Sciatic nerve (tissue), 2 donors: ENCODE data around the gene NINJ2. TPM values are rescaled to one million over a fixed set of nuclear protein-coding genes. Genes with fewer than 3 reads are reported as not detected.
"Not testable (repeated sequence)": the region's sequence is repeated elsewhere in the genome, so short reads cannot be mapped to it uniquely, and the experiment has no call there.

Source experiments
- ATAC-seq: fragments of 200-7000 bp; cut with Tn5 transposase; one replicate; pipeline ENCODE4 v1.9.1; 2020; ENCODE audit warnings: mild to moderate bottlenecking, moderate library complexity
- DNase-seq: peaks from one replicate; pipeline ENCODE4 v3.0.0-alpha.2; 2020; ENCODE audit warnings: low spot score
- intact Hi-C: fragments of 100-400 bp; cut with DNase I; formaldehyde crosslinking; loops from one replicate; pipeline ENCODE4 v1.14.2; 2022
- total RNA-seq: library from RNA; stranded (reverse); fragmentation: NEBNext Ultra II Directional; extraction: Animal tissue kit (Norgen Biotek cat#: 25700); gene quantifications from one replicate; pipeline ENCODE4 v1.2.1, GENCODE V29; 2021
- donor health status: DM: no; HTN: no; CAD: no.
- donor health status: DM: no; HTN: no; CAD: no.

Gene NINJ2, protein sequence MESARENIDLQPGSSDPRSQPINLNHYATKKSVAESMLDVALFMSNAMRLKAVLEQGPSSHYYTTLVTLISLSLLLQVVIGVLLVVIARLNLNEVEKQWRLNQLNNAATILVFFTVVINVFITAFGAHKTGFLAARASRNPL
- total RNA-seq: 6.2 TPM

DNA sequence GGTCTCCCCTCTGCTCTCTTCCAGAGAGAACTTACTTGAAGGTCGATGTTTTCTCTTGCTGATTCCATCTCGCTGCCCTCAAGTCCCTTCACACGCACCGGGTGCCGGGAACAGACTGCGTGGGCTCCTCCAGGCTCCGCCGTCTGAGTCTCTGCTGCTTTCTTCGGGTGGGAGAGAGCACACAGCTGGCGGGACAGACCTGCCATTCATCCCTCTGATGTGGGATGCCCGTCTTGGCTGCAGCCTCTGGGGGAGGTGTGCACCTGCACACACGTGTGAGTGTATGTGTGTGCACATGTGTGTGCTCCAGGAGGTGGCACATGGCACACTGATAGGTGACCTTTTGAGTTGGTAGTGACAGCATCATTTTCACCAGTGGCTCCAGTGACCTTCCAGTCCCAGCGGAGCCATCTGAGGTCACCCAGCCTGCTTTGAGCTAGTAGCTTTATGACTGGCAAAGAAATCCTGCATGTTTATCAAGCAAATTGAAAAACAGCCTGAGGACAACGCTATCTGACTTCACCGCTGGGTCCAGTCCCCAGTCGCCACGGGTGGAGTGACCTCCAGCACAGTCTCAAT lies at the start of gene NINJ2:
TSS of gene NINJ2 (minus strand) at position 153 of the 579 bp plus-strand sequence. CDS start at position 68, 85 bp downstream.
- ATAC-seq (peak; percentile 59), DNase-seq (no peak)
- intact Hi-C loops: no loop called here

DNA sequence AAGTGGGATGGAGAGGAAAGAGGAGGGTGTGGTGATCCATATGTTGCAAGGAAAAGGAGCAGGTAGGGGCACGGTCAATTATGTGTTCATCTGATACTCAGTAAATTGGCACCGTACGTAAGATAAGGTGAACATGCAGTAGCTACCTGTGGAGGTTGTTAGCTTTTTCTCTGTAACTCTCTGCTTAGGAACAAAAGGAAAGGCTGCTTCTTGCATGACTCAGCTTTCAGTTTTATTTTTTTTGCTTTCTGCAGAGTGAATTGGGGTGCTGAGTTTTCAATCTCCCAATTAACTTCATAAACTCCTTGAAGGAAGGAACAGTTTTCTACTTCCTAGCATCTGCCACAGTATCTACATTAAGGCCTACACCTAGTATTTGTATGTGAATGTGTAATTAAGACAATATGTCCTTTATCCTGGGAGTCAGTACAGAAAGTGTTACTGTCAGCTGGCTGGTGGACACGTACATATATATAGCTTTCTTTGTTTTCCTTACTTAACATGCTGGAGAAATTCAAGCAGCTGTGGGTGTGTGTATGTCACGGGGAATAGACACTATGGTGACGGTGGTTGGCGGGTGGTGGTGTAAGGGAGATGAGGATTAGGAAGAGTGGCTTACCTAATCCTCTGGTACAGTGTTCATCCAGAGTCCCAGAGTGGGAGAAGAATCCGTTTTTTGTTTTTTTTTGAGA lies 49.1 kb upstream of the NINJ2 start:
- ATAC-seq (no peak), DNase-seq (no peak)
- intact Hi-C loops: no loop called here

DNA sequence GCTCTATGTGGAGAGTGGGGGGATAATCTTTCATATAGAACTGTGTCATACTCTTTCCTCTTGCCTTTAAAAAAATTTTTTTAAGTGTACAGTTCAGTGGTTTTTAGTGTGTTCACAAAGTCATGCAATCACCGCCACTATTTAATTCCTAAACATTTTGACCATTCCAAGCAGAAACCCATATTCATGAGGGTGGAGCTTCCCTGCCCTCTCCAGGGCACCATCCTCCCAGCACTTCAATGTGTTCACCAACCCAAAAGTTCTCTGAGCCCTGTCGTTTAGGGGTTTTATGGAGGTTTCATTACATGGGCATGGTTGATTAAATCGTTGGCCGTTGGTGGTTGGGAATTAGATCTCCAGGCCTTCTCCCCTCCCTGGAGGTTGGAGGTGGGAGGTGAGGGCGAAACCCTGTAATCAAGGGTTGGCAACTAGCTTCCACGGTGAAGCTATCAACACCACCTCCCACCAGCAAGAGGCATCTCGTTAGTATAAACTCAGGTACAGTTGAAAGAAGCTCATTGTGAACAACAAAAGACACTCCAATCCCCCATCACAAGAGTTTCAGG lies 46.3 kb upstream of the NINJ2 start:
- DNase-seq: no peak
- intact Hi-C loops: no loop called here
- ATAC-seq: no peak

DNA sequence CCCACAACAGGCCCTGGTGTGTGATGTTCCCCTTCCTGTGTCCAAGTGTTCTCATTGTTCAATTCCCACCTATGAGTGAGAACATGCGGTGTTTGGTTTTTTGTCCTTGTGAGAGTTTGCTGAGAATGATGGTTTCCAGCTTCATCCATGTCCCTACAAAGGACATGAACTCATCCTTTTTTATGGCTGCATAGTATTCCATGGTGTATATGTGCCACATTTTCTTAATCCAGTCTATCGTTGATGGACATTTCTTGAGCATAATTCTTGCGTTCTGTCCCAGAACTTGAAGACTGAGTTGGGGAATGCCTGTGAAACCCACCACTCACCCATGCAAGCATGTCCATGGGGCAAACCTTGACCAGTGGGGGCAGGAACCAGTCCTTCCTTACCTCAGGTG lies 44.8 kb upstream of the NINJ2 start:
- DNase-seq, ATAC-seq, intact Hi-C loops: not testable (repeated sequence)

DNA sequence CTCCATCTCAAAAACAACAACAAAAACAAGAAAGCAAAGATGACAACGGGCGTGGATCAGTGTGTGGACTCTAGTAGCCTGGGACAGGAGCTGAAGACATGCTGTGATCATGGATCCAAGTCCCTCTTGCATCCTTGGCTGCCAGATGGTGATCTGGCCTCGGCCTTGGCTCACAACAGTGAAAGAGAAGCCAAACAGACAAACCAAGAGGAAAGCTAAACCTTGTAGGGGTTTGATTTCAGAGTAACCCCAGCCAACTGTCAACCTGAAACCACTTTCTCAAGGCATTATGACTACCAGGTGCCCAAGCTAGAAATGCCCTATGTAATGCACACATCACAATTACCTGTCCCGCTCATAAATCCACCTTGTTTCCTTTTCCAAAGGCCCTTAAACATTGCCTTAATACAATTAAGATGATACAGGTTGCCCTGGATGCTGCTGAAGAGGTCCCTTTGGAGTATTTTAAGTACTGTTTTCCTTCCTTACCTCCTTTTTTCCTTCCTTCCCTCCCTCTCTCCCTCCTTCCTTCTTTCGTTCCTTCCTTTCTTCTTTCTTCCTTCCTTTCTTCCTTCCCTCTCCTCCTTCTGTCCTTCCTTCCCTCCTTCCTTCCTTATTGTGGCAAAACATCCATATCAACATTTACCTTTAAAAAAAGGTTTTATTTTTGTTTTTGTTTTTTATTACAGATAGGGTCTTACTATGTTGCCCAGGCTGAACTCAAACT lies 41.4 kb upstream of the NINJ2 start:
- no peak for ATAC-seq
- DNase-seq: no peak

DNA sequence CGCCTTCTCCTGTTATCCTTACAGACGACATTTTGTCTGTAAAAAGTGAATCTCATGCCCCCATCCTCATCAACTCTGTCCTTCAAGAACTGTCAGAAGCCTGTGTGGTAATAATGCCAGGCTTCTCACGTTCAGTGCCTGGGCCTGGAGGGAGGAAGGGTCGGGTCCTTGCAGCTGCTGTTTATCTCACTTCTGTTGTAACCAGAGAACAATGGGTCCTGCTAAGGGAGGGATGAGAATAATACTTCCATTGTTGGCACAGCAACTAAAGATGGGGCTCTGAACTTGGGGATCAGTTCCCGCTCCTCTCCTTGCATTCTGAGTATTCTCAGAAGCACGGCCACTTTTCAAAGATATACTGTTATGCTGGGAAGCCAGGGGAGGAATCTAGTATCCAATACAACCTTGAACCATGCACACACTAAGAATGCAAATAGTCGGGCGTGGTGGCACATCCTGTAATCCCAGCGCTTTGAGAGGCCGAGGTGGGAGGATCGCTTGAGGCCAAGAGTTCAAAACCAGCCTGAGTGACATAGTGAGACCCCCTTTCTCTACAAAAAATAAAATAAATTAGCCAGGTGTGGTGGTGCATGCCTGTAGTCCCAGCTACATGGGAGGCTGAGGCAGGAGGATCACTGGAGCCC lies 38.8 kb upstream of the NINJ2 start:
- DNase-seq: no peak
- no peak for ATAC-seq
- intact Hi-C loops: no loop called here

More for the DNA sequence above, 41.4 kb upstream of the NINJ2 start:
- intact Hi-C loops: no loop called here

DNA sequence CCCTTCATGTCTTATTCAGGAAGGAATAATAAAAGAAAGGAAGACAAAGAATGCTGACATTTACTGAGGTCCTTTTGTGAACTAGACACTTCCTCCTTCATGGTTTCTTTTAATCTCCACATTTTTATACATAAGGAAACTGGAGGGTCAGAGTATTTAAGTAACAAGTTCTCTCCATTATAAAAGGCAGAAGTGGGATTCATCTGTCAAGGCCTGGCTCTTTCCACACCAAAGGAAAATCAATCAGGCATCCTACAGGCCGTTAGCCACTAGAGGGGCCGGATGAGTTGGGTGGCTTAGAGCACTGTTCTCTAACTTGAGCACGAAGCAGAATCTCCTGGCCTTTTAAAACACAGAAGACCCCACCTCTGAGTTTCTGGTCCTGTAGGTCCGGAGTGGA lies 36.8 kb upstream of the NINJ2 start:
- DNase-seq (no peak), ATAC-seq (no peak)
- intact Hi-C loops: no loop called here

DNA sequence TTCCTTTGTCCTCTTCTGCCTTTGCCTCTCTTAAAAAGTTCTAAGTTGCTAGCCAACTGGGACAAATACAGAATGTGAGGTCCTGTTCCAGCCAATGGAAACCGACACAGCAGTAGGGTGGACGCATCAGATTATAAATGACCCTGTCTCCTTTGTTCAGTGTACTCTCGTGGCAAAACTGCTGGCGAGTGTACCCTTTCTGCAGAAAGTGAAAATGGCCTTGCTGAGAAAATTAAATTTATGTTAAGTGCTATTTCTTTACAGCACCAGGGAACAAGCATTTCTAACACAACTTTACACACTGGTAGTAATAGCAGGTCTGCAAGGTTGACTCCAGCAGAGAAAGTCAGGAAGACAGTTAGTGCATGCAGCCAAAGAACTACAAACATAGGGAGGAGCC lies 35.0 kb upstream of the NINJ2 start:
- DNase-seq, ATAC-seq, intact Hi-C loops: not testable (repeated sequence)

DNA sequence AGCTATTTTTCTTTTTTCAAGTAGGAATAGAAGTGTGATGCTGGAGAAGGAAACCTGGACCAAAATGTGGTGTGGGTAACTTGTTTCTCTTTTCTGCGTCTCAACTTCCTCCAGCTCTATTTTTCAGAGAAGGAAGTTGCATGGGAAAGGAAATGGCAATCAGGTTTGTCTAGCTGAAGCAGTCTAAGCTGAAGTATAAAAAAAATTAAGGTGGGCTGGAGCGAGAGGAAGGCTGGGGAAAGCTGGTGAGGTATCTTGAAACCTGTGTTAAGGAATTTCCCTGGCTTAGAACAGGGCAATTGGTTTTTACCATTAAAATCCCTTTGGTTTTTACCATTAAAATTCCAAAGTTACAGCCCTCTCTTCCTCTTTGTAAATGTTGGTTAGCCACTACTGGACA lies 34.2 kb upstream of the NINJ2 start:
- intact Hi-C loops: no loop called here
- ATAC-seq (no peak), DNase-seq (no peak)

DNA sequence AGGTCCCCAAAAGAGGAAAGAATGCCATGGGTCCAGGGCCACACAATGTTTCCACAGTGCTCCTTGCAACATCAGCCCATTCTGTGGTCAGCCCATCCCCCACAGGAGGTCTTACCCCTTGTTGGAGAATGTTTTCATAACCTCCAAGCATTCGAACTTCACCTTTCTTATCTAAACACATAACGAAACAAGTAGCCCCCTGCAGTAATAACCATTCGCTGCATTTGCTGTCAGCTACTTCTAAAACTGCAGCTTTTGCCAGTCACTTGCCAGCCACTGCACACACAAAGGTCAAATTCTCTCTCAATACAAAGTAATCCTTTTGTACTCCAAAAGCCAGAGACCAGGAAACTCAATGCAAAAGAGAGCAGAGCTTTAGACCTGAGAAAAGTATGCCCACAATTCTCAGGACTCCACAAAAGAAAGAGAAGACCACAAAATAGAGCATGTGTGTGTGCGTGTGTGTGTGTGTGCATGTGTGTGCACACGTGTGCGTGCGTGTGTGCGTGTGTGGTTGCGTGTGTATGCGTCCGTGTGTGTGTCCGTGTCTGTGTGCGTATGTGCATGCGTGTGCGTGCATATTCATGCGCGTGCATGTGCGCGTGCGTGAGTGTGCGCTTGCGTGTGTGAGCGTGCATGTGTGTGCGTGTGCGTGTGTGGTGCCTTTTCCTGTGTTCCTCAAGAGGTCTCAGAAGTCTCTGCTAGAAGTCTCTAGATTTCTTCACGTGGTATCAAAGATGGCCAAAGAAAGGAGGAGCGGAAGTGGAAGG lies 31.7 kb upstream of the NINJ2 start:
- intact Hi-C loops: no loop called here
- DNase-seq (no peak), ATAC-seq (no peak)

DNA sequence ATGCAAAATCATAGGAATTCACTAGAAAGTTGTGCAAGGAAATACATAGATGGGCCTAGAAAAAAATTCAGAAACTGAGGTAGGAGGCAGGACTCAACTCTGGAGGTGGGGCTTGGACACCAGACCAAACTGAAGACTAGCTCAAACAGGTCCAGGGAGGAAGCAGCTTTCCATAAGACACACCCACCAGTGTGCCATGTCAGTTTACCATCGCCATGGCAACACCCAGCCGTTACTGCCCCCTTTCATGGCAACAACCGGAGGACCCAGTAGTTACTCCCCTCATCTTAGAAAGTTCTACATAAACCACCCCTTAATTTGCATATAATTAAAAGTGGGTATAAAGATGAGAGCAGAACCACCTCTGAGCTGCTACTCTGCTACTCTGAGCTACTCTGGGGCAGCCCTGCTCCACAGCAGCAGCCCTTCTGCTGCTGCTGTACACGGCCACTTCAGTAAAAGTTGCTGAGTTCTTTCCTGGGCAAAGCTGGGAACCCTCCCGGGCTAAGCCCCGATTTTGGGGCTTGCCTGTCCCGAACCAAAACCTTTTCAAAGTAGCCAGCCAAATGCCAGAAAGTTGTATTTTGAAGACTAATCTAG lies 30.8 kb upstream of the NINJ2 start:
- DNase-seq: no peak
- intact Hi-C loops: no loop called here
- no peak for ATAC-seq

DNA sequence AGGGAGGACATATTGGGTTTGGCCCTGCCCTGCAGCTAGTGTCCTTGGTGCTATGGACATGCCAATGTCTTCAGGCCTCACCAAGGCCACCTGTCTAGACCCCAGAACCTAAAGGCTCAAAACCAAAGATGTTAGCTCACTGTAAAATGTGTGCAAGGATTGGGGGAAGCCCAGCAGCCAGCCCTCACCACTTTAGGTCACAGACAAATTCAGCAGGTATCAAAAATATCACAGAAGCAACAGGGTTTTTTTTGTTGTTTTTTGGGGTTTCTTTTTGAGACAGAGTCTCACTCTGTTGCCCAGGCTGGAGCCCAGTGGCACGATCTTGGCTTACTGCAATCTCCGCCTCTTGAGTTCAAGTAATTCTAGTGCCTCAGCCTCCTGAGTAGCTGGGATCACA lies 29.0 kb upstream of the NINJ2 start:
- DNase-seq (no peak), ATAC-seq (no peak)
- intact Hi-C loops: no loop called here

DNA sequence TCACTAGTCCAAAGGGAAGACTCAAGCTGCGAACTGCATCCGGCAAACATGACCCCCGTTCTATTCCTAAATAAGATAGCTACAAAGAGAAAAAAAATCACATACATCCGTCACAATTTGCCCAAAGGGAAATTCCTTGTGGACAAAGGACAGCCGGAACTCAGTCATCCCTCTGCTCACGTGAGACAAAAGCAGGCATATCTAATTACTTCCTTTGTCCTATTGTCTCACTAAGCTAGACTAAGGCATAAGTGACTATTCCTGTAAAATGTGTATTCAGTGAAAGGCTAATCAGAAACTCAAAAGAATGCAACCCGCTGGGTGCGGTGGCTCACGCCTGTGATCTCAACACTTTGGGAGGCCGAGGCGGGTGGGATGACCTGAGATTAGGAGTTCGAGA lies 27.2 kb upstream of the NINJ2 start:
- no peak for DNase-seq
- no peak for ATAC-seq
- intact Hi-C loops: no loop called here

DNA sequence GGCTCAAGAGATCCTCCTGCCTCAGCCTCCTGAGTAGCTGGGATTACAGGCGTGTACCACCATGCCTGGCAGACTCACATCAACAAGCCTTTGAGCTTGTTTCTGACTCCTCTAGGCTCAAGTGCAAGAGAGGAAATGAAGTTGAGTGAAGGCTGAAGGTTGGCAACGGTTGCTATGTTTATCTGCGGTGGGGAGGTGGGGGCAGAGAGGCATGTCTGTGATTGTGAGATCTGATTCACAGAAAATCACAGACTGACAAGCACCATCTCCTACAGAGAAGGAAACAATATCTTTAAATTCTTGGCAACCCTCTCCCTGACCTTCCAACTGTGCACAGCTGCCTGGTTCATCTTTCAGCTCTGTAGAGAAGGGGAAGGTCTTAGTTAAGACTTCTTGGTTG lies 22.1 kb upstream of the NINJ2 start:
- intact Hi-C loops: no loop called here
- no peak for DNase-seq
- no peak for ATAC-seq

DNA sequence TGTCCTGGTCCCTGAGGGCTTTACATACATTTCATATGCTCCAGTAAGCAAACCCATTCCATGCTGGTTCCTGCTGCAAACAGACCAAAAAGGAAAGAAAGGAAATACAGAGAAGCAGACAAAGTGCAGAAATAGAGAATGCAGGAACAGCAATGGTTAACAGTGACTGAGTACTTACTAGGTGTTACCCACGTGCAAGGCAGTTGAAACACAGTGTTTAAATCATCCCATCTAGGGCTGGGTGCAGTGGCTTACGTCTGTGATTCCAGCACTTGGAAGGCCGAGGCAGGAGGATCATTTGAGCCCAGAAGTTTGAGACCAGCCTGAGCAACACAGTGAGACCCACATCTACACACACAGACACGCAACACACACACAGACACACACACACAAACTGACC lies 21.2 kb upstream of the NINJ2 start:
- intact Hi-C loops: no loop called here
- no peak for ATAC-seq
- DNase-seq: no peak

DNA sequence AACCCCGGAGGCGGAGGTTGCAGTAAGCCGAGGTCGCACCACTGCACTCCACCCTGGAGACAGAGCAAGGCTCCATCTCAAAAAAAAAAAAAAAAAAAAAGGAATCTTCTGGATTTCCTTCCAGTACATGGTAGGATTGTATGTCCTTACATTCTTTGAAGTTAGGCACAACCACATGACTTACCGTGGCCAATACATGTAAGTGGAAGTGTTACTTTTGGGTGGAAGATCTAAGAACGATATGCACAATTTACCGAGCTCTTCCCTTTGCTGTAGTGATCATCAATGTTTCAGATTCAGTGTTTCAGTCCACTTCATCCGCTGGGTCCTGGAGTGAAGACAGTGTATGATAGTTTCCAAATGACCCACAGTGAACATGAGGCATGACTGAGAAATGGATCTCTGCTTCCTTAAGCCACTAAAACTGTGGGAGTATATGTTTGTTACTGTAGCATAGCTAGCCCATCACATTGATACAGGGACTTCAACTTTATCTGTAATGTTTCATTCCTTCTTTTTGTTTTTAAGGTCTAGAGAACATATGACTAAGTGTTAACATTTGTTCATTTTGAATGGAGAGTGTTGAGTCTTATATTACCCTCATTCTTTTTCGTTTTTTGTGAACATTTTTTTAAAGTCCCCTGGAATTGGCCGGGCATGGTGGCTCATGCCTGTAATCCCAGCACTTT lies 18.5 kb upstream of the NINJ2 start:
- ATAC-seq: no peak
- intact Hi-C loops: no loop called here

More for the DNA sequence above, 18.5 kb upstream of the NINJ2 start:
- no peak for DNase-seq
